Endothelial cell of hepatic sinusoid (primary cell): ENCODE data around the gene PAPSS2.

Experiments
- in situ Hi-C: cut with HindIII; loops from 2 replicates; pipeline ENCODE4 v1.10.0; 2017; ENCODE audit warnings: low sequenced_read_pairs

PAPSS2 gene

DNA sequence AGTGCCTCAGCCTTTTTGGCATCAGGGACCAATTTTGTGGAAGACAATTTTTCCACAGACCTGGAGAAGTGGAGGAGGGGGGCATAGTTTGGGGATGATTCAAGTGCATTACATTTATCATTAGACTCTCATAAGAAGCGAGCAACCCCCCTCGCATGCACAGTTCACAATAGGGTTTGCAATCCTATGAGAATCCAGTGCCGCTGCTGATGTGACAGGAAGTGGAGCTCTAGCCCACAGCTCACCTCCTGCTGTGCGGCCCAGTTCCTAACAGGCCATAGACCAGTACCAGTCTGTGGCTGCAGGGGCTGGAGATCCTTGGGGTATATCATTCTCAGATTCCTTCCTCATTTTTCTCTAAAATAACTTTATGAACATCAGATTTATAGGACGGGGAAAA lies 107.6 kb downstream of the PAPSS2 start:
- in situ Hi-C loops, result no loop called here

DNA sequence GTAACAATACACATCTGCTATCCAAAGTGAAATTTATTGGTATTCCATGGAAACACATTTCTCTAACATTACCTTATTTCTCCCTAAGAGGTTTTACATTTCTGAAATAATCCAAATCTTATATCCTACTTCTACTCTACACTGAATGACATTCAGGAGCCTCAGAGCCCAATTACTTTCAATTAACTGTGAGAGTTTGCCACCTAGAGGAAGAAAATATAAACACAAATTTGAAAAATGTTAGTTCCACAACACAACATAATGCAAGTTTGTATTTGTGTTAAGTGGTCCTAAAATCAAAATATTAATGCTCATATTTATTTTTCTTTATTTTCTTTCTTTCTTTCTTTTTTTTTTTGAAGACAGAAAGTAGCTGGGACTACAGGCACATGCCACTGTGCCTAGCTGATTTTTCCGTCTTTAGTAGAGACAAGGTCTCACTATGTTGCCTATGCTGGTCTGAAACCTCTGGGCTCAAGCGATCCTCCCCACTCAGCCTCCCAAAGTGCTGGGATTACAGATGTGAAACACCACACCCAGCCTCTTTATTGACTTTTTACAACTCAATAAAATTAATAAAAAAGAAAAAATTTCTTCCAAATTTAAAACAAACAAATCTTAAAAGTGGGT lies 112.3 kb downstream of the PAPSS2 start:
- in situ Hi-C loops, result no loop called here

DNA sequence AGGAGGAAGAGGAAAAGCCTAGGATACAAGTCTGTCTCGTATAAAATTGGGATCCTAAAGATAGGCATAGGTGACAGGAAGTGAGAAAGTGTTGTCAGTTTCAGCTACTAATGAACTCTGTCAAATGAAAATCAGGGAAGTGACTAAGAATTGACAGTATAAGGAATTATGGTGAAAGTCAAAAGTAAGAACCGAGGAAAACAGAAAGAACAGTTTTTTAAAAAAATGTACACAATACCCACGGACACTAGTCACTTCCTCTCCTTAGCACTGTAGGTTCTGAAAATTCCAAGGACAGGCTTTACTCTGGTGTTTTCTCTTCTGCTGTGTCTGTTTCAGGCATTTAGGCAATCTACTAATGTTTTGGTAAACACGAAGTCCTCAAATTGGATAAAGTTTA lies 116.1 kb downstream of the PAPSS2 start:
- in situ Hi-C loops, result no loop called here

DNA sequence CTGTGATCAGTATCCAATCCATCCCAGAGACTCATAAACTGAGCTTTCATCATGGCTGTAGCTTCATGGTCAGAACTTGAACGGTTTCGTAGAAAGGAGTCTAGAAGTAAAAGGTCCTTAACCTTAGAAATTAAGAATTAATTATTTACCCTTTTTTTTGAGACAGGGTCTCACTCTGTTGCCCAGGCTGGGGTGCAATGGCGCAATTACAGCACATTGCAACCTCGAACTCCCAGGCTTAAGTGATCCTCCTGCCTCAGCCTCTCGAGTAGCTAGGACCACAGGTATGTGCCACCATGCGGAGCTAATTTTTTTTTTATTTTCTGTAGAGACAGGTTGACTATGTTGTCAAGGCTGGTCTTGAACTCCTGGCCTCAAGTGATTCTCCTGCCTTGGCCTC lies 116.7 kb downstream of the PAPSS2 start:
- in situ Hi-C loops, result no loop called here

DNA sequence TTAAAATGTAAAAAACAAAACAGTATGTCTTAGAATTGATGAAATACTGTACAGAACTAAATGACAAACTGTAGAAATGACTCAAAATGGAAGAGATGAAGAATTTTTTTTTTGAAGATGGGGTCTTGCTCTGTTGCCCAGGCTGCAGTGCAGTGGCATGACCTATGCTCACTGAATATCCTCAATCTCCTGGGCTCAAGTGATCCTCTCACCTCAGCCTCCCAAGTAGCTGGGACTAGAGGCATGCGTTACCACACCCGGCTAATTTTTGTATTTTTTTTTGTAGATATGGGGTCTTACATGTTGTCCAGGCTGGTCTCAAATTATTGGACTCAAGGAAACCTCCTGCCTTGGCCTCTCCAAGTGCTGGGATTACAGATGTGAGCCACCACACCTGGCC lies 121.9 kb downstream of the PAPSS2 start:
- in situ Hi-C loops, result no loop called here

DNA sequence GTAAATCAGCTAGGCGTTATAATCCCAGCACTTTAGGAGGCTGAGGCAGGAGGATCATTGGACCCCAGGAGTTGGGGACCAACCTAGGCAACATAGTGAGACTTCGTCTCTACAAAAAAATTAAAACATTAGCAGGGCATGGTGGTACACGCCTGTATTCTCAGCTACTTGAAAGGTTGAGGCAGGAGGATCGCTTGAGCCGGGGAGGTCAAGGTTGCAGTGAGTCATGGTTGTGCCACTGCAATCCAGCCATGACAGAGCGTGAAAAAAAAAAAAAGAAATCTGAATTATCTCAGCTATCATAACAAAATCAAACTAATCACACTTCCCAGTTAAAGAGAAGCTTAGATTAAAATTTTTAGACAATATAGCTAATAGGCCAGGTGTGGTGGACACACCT lies 123.0 kb downstream of the PAPSS2 start:
- in situ Hi-C loops, result no loop called here

DNA sequence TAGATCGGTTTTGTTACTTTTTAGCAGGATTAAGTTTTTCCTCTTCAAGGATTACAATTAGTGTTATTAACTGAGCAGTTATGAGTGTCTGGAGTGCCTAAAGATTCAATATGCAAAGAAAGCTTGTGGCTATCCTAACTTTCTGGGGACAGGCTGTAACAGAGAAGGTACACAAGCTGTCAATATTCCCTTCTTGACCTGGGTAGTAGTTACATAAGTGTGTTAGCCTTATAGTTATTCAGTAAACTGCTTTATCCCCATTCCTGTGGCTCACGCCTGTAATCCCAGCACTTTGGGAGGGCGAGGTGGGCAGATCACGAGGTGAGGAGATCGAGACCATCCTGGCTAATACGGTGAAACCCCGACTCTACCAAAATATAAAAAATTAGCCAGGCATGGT lies 126.7 kb downstream of the PAPSS2 start:
- in situ Hi-C loops, result no loop called here

DNA sequence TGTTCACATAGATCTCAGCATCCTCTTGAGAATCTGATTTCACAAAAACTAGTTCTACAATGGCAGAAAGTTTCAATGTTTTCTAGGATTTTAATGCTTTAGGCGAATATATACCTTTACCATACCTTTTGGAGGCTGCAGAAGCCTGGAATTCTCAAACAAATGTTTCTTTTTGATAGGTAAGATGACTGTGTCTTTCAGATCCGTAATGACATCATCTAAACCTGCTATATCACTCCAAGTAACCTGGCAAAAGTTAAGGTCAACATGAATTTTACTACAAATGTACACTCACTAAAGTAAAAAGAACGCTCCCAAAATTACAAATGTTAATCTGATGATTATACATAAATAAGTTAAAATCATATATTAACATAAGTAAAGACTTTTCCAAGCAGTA lies 130.5 kb downstream of the PAPSS2 start:
- in situ Hi-C loops, result loop anchor here (5.0 kb wide), 1 partner anchor 33 kb away; no protein-coding TSS in a partner anchor

DNA sequence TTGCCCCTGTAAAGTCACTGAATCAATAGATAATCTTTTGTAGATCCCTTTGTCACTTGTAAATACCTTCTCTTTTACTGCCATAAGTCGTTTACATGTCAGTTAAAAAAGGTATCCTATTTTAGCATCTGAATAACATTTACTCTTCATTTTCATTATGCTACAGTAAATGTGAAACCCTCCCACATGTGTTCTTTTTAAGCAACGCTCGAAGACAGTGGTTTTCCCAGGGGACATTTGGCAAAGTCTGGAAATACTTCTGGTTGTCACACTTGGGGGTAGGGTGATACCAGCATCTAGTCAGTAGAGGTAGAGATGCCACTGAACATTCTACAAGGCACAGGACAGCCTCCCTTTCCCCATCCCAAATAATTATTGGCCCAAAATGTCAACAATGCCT lies 134.6 kb downstream of the PAPSS2 start:
- in situ Hi-C loops, result loop anchor here (5.0 kb wide), 1 partner anchor 37 kb away; no protein-coding TSS in a partner anchor
